K562 (cell line): ENCODE measurements around the gene MYOZ3. TPM values are rescaled to one million over a fixed set of nuclear protein-coding genes. Genes with fewer than 3 reads are reported as not detected.

Experiments
- ATAC-seq: fragments of 200-7000 bp; cut with Tn5 transposase; 3 replicates; pipeline ENCODE4 v1.9.1; 2020; ENCODE audit warnings: moderate library complexity
- BruUV-seq: library from RNA; stranded (reverse); fragments of 400-500 nt; replicated peaks from 2 replicates; lab custom pipeline; 2021; lab: Mats Ljungman, UMichigan
- CTCF ChIA-PET: fragments of 300-600 bp; formaldehyde crosslinking; extraction: SDS; loops from one replicate; lab custom pipeline; 2021; ENCODE audit warnings: low intra/inter-chr PET ratio; lab: Yijun Ruan, JAX
- POLR2A ChIA-PET: fragments of 300-600, 350-650 bp; sonication (Branson Sonifier 250); formaldehyde crosslinking; extraction: SDS; loops from one replicate; lab custom pipeline; 2021; ENCODE audit warnings: antibody characterized with exemption, inconsistent platforms; lab: Yijun Ruan, JAX
- DNase-seq, 4 experiments: peaks; one replicate each; pipeline versions ENCODE4 v3.0.0 to v3.0.0-alpha.2; 2011 to 2018; ENCODE audit warnings: low spot score in 3 of 4, mixed read lengths in 3 of 4; ENCODE audit errors: extremely low read depth in 1 of 4
- FAIRE-seq: peaks from 2 replicates; lab custom pipeline; 2011; peaks lifted over from hg19 to GRCh38; lab: Jason Lieb, UNC
- H2AFZ ChIP-seq: 2 replicates; pipeline ENCODE4 v1.6.0; 2011; ENCODE audit warnings: low read depth, low read length, control low read depth, inconsistent platforms
- H3K27ac ChIP-seq: fragments of 200-600 bp; 3 replicates; pipeline ENCODE4 v1.8.0; 2011; ENCODE audit warnings: low read depth, mild to moderate bottlenecking, control low read depth, inconsistent platforms, low read length, moderate library complexity, mixed read lengths; ENCODE audit errors: extremely low read depth
- H3K27me3 ChIP-seq, 2 experiments: fragments of 300-600 bp in 1 of 2; 2 replicates in 1 of 2; 3 replicates in 1 of 2; pipeline versions ENCODE4 v1.6.0 to v1.8.0; 2011; ENCODE audit warnings: inconsistent platforms in 2 of 2, low read length in 2 of 2, mild to moderate bottlenecking in 1 of 2, mixed read lengths in 1 of 2, moderate library complexity in 1 of 2; ENCODE audit not compliant: control insufficient read depth in 2 of 2, insufficient read depth in 2 of 2
- H3K36me3 ChIP-seq: fragments of 300-600 bp; 3 replicates; pipeline ENCODE4 v1.8.0; 2011; ENCODE audit warnings: mild to moderate bottlenecking, low read length, inconsistent platforms; ENCODE audit not compliant: control insufficient read depth, insufficient read depth
- H3K4me1 ChIP-seq, 2 experiments: fragments of 200-600 bp in 1 of 2; replicated peaks in 1 of 2; 2 replicates in 1 of 2; 3 replicates in 1 of 2; pipeline versions ENCODE4 v1.5.1 to v1.8.0; 2011; ENCODE audit warnings: inconsistent platforms in 2 of 2, low read length in 2 of 2, mild to moderate bottlenecking in 1 of 2, mixed read lengths in 1 of 2, moderate library complexity in 1 of 2; ENCODE audit not compliant: control insufficient read depth in 2 of 2, insufficient read depth in 2 of 2
- H3K4me2 ChIP-seq: 2 replicates; pipeline ENCODE4 v1.6.1; 2011; ENCODE audit warnings: low read length, control low read depth, inconsistent platforms, mixed read lengths; ENCODE audit not compliant: insufficient read depth
- H3K4me3 ChIP-seq: fragments of 200-600 bp; sonication (generic), shearing (Covaris generic); 2 replicates; pipeline ENCODE4 v1.5.1; 2016; ENCODE audit warnings: control low read depth, inconsistent platforms
- H3K79me2 ChIP-seq: fragments of 200-600 bp; 3 replicates; pipeline ENCODE4 v1.8.0; 2011; ENCODE audit warnings: low read length, inconsistent platforms; ENCODE audit not compliant: control insufficient read depth, insufficient read depth
- H3K9ac ChIP-seq, 2 experiments: 2 replicates each; pipeline versions ENCODE4 v1.6.0 to v1.6.1; 2011; ENCODE audit warnings: low read depth in 2 of 2, low read length in 2 of 2, control low read depth in 1 of 2, inconsistent platforms in 1 of 2, mild to moderate bottlenecking in 1 of 2, mixed read lengths in 1 of 2; ENCODE audit not compliant: insufficient read depth in 1 of 2
- H3K9me1 ChIP-seq: one replicate; pipeline ENCODE4 v1.6.0; 2011; ENCODE audit warnings: inconsistent platforms, mild to moderate bottlenecking, low read length, moderate library complexity; ENCODE audit not compliant: control insufficient read depth, insufficient read depth
- H3K9me3 ChIP-seq: replicated peaks from 2 replicates; pipeline ENCODE4 v1.5.1; 2011; ENCODE audit warnings: low read depth, low read length, inconsistent platforms; ENCODE audit not compliant: control insufficient read depth, insufficient read depth
- H4K20me1 ChIP-seq: replicated peaks from 2 replicates; pipeline ENCODE4 v1.6.1; 2011; ENCODE audit warnings: low read length, inconsistent platforms, mixed read lengths; ENCODE audit not compliant: control insufficient read depth, insufficient read depth
- GTF2B ChIP-seq: IDR thresholded peaks from 2 replicates; pipeline ENCODE4 v1.6.1; 2011; ENCODE audit not compliant: insufficient read length; ENCODE audit errors: extremely low read depth
- GTF3C2 ChIP-seq: IDR thresholded peaks from 3 replicates; pipeline ENCODE4 v1.6.1; 2011; ENCODE audit warnings: borderline replicate concordance, mild to moderate bottlenecking, moderate library complexity; ENCODE audit not compliant: insufficient read length; ENCODE audit errors: extremely low read depth
- HOXB6 ChIP-seq: fragments of 250-450 bp; sonication (Bioruptor Pico); IDR thresholded peaks from 2 replicates; pipeline ENCODE4 v1.5.1; 2022; ENCODE audit warnings: mild to moderate bottlenecking, borderline replicate concordance
- STAG1 ChIP-seq: sonication (generic); formaldehyde crosslinking; IDR thresholded peaks from 2 replicates; pipeline ENCODE4 v1.5.0; 2020; ENCODE audit warnings: missing genetic modification reagents, borderline replicate concordance
- TFAP4 ChIP-seq: sonication (generic); formaldehyde crosslinking; IDR thresholded peaks from 2 replicates; pipeline ENCODE4 v1.8.0; 2022; ENCODE audit warnings: missing genetic modification reagents, mild to moderate bottlenecking, moderate library complexity, borderline replicate concordance
- THAP12 ChIP-seq: fragments of 250-450 bp; sonication (Bioruptor Pico); IDR thresholded peaks from 2 replicates; pipeline ENCODE4 v1.9.0; 2021; ENCODE audit warnings: mild to moderate bottlenecking, inconsistent platforms
- ZNF277 ChIP-seq: fragments of 250-450 bp; sonication (Bioruptor Pico); IDR thresholded peaks from 2 replicates; pipeline ENCODE4 v1.8.0; 2022; ENCODE audit warnings: inconsistent platforms, mild to moderate bottlenecking, moderate library complexity, borderline replicate concordance
- WGBS: fragments of 100-300 bp; shearing (Covaris generic); methylation state at CpG from one replicate; pipeline ENCODE4 v1.1.6; 2016; ENCODE audit warnings: low coverage, mixed read lengths; ENCODE audit not compliant: insufficient coverage; ENCODE audit errors: missing lambda C conversion rate; 5-methylcytosine and 5-hydroxymethylcytosine counted together
- in situ Hi-C: fragments of 300-500 bp; cut with MboI; formaldehyde crosslinking; loops from 4 replicates; pipeline ENCODE4 v1.15.0; 2018; ENCODE audit warnings: inconsistent platforms, mixed read lengths
- intact Hi-C: fragments of 100-400 bp; cut with micrococcal nuclease; formaldehyde crosslinking; loops from 2 replicates; pipeline ENCODE4 v1.14.2; 2022
- polyA plus RNA-seq, 8 experiments: library from polyadenylated mRNA; depleted of rRNA in 4 of 8; stranded (reverse) in 5 of 8; unstranded in 3 of 8; fragments of >200 nt; fragmentation: Nextera tagmentation in 2 of 8; fragmentation: Illumina TruSeq in 1 of 8; extraction: Ambion mirVana in 2 of 8; extraction: Trizol in 1 of 8; gene quantifications; 2 replicates each; pipeline versions ENCODE4 v1.2.1 to v1.2.3, GENCODE V29; 2011 to 2014; ENCODE audit warnings: inconsistent platforms in 1 of 8, missing spikeins in 1 of 8
- total RNA-seq, 7 experiments: library from RNA; depleted of rRNA in 6 of 7; stranded (reverse); fragments of >200 nt in 6 of 7; fragmentation: Illumina TruSeq in 2 of 7; extraction: Trizol in 2 of 7; gene quantifications; 2 replicates each; pipeline versions ENCODE4 v1.2.1 to v1.2.3, GENCODE V29; 2011 to 2021; ENCODE audit warnings: low replicate concordance in 1 of 7

The MYOZ3 gene
- total and polyA plus RNA-seq, 9 of the 15 experiments (the other 6 are each of a cell fraction or from before 2014, with no cell fraction given) = not detected

GRCh38 chr5:150648294-150649107 is 12.6 kb upstream of the MYOZ3 start:
- intact Hi-C loops = no loop called here
- no peak overlapping the region; a peak in 1 of 4 replicates for H3K9ac ChIP-seq
- peaks cover 6% of the 10 kb centered on the region; the same call in 1 of the 2 replicates for H4K20me1 ChIP-seq
- no peaks in the 10 kb centered on the region for H3K9me1 ChIP-seq
- no TSS peak for BruUV-seq
- no peak overlapping the region for H3K4me2 ChIP-seq
- H3K79me2 ChIP-seq = no peaks in the 10 kb centered on the region
- ChIA-PET POLR2A (interaction anchor here (0.6 to 1.0 kb wide), 2 partner anchors 8 to 94 kb away, joined by 3 read pairs; partner anchors contain the start of gene SYNPO), CTCF (interaction anchor here (1.2 kb wide), 1 partner anchor 87 kb away, joined by 3 read pairs; no protein-coding TSS in a partner anchor)
- H3K9me3 ChIP-seq = no peaks in the 10 kb centered on the region
- ATAC-seq (peak; percentile 24; the same call in 2 of the 3 replicates), FAIRE-seq (no peak), DNase-seq (no peak)
- in situ Hi-C loops = no loop called here
- no peak overlapping the region for H3K4me3 ChIP-seq
- peaks cover 30 to 70% of the 10 kb centered on the region in 2 experiments; a peak in 4 of 5 replicates for H3K27me3 ChIP-seq
- H3K27ac ChIP-seq = no peak overlapping the region
- no peaks in the 10 kb centered on the region for H3K36me3 ChIP-seq
- WGBS = 22% methylated on average over 15 of the region's 16 CpGs
- H2AFZ ChIP-seq = no peak overlapping the region
- H3K4me1 ChIP-seq = peaks cover 0 to 23% of the 10 kb centered on the region in 2 experiments; a peak in 2 of 5 replicates
- TF ChIP-seq HOXB6 (CRISPR knock-in tag) = no peak
- no peak for TF ChIP-seq THAP12 (CRISPR knock-in tag)
- TF ChIP-seq ZNF277 (CRISPR knock-in tag) = no peak
- TF ChIP-seq GTF2B = no peak
- no peak for TF ChIP-seq GTF3C2
- no peak for TF ChIP-seq STAG1
- TF ChIP-seq TFAP4 (CRISPR knock-in tag) = 0 out of 2 replicates have a peak, but pooled peaks have one; percentile 19
